ENCODE results near the gene EFNB1. TPM values are rescaled to one million over a fixed set of nuclear protein-coding genes. Genes with fewer than 3 reads are reported as not detected.

EFNB1 gene
- polyA plus RNA-seq, 1 experiment = 19.1 TPM

DNA sequence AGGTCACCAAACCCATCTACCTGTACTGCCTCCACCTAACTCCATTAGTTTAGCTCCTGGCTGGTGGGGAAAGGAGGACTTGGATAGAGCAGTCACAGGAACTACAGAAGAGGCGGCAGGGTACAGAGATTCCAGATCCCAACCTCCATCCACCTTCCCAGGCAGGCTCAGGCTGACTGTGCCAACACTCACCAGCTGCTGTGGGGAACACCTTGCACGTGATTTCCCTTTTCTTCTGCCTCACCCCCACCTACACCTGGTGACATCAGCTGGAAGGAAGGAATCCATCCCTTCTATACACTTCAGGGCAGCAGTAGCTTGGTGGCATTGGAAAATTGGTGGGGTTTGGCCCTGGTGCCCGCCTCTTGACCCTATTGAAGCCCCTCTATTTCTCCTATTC, 41.5 kb downstream of the EFNB1 start:
- Histone ChIP-seq H3K27ac (ENCODE audit: low read depth, low read length) (no peak overlapping the region), H3K4me3 (ENCODE audit: low read depth, low read length) (no peak overlapping the region), H3K9me3 (ENCODE audit: control insufficient read depth, insufficient read depth, low read length) (no peaks in the 10 kb centered on the region), H3K27me3 (ENCODE audit: control insufficient read depth, insufficient read depth, low read length) (no peaks in the 10 kb centered on the region)
- DNase-seq (ENCODE audit: low read depth, low spot score) = no peak
- TF ChIP-seq, protein P1, sequence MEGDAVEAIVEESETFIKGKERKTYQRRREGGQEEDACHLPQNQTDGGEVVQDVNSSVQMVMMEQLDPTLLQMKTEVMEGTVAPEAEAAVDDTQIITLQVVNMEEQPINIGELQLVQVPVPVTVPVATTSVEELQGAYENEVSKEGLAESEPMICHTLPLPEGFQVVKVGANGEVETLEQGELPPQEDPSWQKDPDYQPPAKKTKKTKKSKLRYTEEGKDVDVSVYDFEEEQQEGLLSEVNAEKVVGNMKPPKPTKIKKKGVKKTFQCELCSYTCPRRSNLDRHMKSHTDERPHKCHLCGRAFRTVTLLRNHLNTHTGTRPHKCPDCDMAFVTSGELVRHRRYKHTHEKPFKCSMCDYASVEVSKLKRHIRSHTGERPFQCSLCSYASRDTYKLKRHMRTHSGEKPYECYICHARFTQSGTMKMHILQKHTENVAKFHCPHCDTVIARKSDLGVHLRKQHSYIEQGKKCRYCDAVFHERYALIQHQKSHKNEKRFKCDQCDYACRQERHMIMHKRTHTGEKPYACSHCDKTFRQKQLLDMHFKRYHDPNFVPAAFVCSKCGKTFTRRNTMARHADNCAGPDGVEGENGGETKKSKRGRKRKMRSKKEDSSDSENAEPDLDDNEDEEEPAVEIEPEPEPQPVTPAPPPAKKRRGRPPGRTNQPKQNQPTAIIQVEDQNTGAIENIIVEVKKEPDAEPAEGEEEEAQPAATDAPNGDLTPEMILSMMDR (IDR thresholded peaks at IDR 0.05; ENCODE audit: low read depth, low read length) = no peak
- ChIA-PET POLR2A (no interaction called here), CTCF (no interaction called here)

DNA sequence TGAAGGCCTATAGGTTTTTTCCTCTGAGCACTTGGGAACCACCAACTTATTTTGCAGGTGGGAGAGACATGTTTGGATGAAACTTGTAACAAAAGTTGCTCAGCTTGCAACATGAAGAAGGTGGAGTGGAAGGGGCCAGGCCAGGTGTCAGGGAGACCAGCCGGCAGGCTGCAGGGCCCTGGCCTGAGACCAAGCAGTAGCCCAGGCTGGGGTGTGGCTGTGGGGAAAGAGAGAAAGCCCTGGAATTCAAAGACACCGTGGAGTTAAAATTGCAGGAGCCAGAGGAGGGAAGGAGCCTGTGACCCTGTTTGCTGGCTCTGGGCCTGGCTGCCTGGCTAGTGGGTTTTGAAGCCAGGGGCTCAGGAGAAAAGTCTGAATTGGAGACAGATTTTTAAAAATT, 43.4 kb downstream of the EFNB1 start:
- ChIA-PET CTCF (no interaction called here), POLR2A (no interaction called here)
- no peak for DNase-seq (ENCODE audit: low read depth, low spot score)
- H3K27me3 ChIP-seq (ENCODE audit: control insufficient read depth, insufficient read depth, low read length) = no peaks in the 10 kb centered on the region
- no peak overlapping the region for H3K27ac ChIP-seq (ENCODE audit: low read depth, low read length)
- H3K4me3 ChIP-seq (ENCODE audit: low read depth, low read length) = no peak overlapping the region
- TF ChIP-seq, protein P1 (IDR thresholded peaks at IDR 0.05; ENCODE audit: low read depth, low read length) = no peak
- H3K9me3 ChIP-seq (ENCODE audit: control insufficient read depth, insufficient read depth, low read length) = no peaks in the 10 kb centered on the region

DNA sequence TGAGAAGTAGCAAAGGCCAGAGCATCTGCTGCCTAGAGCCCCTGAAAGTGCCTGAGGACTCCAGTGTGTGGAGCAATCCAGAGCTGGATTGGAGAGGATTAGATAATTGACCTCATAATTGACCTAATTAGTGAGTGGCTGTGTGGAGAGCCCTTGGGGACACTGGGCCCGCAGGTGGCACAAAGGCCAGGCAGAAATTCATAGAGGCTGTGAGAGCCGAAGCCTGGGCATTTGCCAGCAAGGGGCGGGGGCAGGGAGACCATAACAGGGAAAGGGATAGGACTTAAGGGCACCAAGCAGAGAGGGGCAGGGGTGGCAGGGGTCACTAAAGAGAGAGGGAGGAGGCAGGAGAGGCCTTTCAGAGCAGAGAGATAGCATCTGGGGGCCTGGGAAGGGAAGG, 45.3 kb downstream of the EFNB1 start:
- POLR2A ChIA-PET = no interaction called here
- TF ChIP-seq, protein P1 (IDR thresholded peaks at IDR 0.05; ENCODE audit: low read depth, low read length) = no peak
- CTCF ChIA-PET = no interaction called here
- no peaks in the 10 kb centered on the region for H3K27me3 ChIP-seq (ENCODE audit: control insufficient read depth, insufficient read depth, low read length)
- DNase-seq (ENCODE audit: low read depth, low spot score) = no peak
- H3K9me3 ChIP-seq (ENCODE audit: control insufficient read depth, insufficient read depth, low read length) = no peaks in the 10 kb centered on the region
- no peak overlapping the region for H3K4me3 ChIP-seq (ENCODE audit: low read depth, low read length)
- H3K27ac ChIP-seq (ENCODE audit: low read depth, low read length) = no peak overlapping the region

DNA sequence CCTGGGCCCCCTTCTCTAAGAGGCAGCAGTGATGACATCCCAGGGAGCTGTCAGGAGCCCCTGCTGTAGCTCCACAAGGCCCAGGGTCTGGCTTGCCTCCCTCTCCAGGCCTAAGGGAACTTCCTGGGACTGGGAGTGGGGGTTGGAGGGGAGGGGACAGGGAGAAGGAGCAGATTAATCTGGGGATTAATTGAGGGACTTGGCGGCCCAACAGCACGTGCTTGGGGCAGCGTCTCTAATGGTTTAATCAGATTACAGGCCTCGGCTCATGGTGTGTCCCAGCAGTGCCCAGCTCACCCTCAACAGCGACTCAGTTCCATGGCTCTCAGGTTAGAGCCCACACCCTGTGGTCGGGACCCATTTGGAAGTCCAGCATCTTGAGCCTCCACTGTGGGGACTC, 47.9 kb downstream of the EFNB1 start:
- Histone ChIP-seq H3K27ac (ENCODE audit: low read depth, low read length) (no peak overlapping the region), H3K9me3 (ENCODE audit: control insufficient read depth, insufficient read depth, low read length) (no peaks in the 10 kb centered on the region), H3K4me3 (ENCODE audit: low read depth, low read length) (no peak overlapping the region), H3K27me3 (ENCODE audit: control insufficient read depth, insufficient read depth, low read length) (no peaks in the 10 kb centered on the region)
- ChIA-PET POLR2A (no interaction called here), CTCF (no interaction called here)
- TF ChIP-seq, protein P1 (IDR thresholded peaks at IDR 0.05; ENCODE audit: low read depth, low read length) = no peak
- no peak for DNase-seq (ENCODE audit: low read depth, low spot score)

DNA sequence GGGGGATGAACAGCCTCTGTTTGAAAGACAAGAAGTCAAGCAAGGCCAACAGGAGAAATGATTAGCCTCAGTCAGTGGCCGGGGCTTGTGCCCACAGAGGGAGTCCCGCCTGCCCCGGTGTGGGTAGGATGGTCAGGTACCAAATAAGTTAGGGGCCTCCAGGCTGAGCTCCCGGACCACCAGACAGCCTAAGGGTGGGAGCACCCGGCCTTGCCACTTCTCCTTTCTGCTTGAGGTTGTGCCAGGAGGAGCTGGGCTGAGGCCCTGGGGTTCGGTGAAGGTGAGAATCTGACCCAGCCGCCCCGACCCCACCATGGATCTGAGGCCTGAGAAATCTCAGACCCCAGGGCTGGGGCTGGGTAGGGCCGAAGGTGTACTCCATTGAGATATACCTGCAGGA, 48.8 kb downstream of the EFNB1 start:
- CTCF ChIA-PET = no interaction called here
- Histone ChIP-seq H3K4me3 (ENCODE audit: low read depth, low read length) (no peak overlapping the region), H3K27ac (ENCODE audit: low read depth, low read length) (no peak overlapping the region), H3K27me3 (ENCODE audit: control insufficient read depth, insufficient read depth, low read length) (peaks cover 6% of the 10 kb centered on the region), H3K9me3 (ENCODE audit: control insufficient read depth, insufficient read depth, low read length) (no peaks in the 10 kb centered on the region)
- no peak for DNase-seq (ENCODE audit: low read depth, low spot score)
- TF ChIP-seq, protein P1 (IDR thresholded peaks at IDR 0.05; ENCODE audit: low read depth, low read length) = no peak
- POLR2A ChIA-PET = no interaction called here

All from AG04450 (cell line).